ENCODE results near the gene F2RL2.

The F2RL2 gene

GRCh38 chr5:76595755-76596481 is 27.3 kb downstream of the F2RL2 start:
- TF ChIP-seq, protein P1, sequence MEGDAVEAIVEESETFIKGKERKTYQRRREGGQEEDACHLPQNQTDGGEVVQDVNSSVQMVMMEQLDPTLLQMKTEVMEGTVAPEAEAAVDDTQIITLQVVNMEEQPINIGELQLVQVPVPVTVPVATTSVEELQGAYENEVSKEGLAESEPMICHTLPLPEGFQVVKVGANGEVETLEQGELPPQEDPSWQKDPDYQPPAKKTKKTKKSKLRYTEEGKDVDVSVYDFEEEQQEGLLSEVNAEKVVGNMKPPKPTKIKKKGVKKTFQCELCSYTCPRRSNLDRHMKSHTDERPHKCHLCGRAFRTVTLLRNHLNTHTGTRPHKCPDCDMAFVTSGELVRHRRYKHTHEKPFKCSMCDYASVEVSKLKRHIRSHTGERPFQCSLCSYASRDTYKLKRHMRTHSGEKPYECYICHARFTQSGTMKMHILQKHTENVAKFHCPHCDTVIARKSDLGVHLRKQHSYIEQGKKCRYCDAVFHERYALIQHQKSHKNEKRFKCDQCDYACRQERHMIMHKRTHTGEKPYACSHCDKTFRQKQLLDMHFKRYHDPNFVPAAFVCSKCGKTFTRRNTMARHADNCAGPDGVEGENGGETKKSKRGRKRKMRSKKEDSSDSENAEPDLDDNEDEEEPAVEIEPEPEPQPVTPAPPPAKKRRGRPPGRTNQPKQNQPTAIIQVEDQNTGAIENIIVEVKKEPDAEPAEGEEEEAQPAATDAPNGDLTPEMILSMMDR (IDR thresholded peaks at IDR 0.05), result no peak

DNA sequence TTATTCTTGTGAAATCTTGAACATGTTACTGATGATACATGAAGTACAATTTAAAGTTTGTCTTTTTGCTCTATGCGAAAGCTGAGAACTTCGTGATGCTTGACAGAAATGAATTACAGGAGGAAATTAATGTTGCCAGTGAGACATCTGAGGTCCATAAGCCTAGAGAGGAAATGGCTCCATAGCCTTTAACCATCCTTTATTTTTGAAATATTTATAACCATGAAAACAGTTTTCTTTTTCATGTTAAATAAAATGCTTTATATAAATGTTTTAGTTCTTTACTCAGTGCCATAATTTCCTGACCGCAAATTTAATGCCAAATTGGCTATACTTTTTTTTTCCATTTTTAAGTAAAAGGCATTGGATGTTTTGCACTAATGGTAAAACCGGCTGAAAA is 29.1 kb downstream of the F2RL2 start:
- TF ChIP-seq, protein P1 (IDR thresholded peaks at IDR 0.05), result no peak

DNA sequence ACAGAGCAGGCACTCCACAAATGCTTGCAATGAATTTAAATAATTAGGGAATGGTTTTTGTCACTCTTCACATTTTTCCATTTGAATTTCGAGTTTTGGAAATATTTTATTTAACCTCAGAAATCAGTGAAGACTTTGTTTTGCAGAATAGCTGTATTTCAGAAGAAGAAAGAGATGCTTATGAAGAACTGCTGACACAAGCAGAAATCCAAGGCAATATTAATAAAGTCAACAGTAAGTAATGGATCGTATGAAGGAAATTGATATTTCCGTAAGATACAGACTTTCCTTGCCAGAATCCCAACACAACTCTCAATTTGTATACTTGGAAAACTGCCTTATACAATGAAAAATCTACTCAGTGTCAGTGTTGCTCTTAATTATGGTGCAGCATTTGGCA is 30.5 kb downstream of the F2RL2 start:
- TF ChIP-seq, protein P1 (IDR thresholded peaks at IDR 0.05), result no peak

GRCh38 chr5:76591366-76591765 is 31.8 kb downstream of the F2RL2 start:
- TF ChIP-seq, protein P1 (IDR thresholded peaks at IDR 0.05), result no peak

DNA sequence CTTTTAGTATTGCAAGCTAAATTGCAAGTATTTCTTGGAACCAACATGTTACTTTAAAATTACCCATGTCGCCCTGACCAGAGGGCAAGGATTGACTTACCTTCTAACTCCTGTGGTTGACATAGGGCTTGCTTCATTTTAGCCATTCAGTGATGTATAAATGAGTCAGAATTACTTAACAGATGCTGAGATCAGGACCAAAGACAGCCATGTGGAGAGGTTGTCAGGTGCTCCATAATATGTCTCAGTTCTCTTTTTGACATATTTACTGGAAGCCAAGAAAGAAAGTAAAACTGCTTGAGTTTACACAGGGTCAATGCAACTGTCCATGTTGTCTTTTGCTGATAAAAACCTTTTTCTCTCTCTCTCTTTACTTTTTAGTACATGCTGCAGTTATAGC is 33.2 kb downstream of the F2RL2 start:
- TF ChIP-seq, protein P1 (IDR thresholded peaks at IDR 0.05), result no peak

DNA sequence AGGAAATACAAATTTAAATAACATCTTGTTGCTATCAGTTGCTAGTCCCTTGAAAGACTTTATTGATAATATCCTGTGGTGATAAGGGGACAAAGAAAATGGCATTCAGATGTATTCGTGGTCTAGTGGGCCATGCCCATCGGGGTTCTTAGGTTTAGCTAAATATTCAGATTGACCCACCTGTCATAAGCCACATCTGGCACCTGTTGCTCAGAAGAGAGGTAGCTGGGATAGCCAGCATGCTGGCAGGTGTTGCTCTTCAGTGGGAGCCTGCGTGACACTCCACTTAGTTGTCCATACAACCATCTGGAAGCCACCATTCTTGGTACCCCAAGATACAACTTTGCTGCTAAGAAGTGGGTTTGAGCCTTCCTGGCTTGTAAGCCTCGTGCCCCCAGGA is 36.7 kb downstream of the F2RL2 start:
- TF ChIP-seq, protein P1 (IDR thresholded peaks at IDR 0.05), result no peak

DNA sequence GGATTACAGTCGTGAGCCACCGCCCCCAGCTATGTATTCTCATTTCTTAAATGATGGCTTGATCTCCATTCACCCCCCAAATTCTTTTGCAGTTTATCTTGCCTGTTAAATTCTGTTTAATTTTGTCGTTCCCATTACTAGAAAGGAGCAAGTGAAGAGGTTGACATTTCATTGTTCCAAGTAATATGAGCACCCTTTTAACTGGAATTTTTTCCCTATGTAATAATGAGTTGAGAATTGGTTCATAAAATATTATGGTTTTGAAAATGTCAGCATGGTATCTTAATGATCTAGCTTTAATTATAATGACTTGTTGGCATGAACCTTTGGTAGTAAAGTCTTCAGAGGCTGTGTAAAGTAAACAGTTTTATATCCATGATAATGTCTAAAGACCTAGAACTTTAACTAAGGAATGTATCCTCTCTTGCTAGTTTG is 37.4 kb downstream of the F2RL2 start:
- TF ChIP-seq, protein P1 (IDR thresholded peaks at IDR 0.05), result no peak

All from LNCAP (cell line).